Measurements from ENCODE around the gene ZNF554. TPM values are rescaled to one million over a fixed set of nuclear protein-coding genes. Genes with fewer than 3 reads are reported as not detected.

The ZNF554 gene
- polyA plus RNA-seq, 1 of the 3 experiments (the other 2 are of a cell fraction) = 1.7 TPM

GRCh38 chr19:2845107-2845506, 25.4 kb downstream of the ZNF554 start:
- ChIA-PET POLR2A (no interaction called here), CTCF (interaction anchor here (1.2 kb wide), 1 partner anchor 42 kb away, joined by 3 read pairs; no protein-coding TSS in a partner anchor)
- no peak for TF ChIP-seq USF2 (IDR thresholded peaks at IDR 0.05; ENCODE audit: borderline replicate concordance, low read depth, low read length)
- TF ChIP-seq JUND (IDR thresholded peaks at IDR 0.05) = no peak
- TF ChIP-seq RXRA (IDR thresholded peaks at IDR 0.05; ENCODE audit: borderline replicate concordance, low read depth) = no peak
- TF ChIP-seq FOXM1 (IDR thresholded peaks at IDR 0.05; ENCODE audit: low read depth) = no peak
- no peak for TF ChIP-seq RAD21 (IDR thresholded peaks at IDR 0.05; ENCODE audit: low read length)
- TF ChIP-seq ZBTB33 (IDR thresholded peaks at IDR 0.05; ENCODE audit: borderline replicate concordance, low read depth) = no peak
- TF ChIP-seq ELF1 (IDR thresholded peaks at IDR 0.05) = no peak
- TF ChIP-seq TAF1 (IDR thresholded peaks at IDR 0.05; ENCODE audit: borderline replicate concordance, low read depth, low read length) = no peak
- TF ChIP-seq, protein P1, sequence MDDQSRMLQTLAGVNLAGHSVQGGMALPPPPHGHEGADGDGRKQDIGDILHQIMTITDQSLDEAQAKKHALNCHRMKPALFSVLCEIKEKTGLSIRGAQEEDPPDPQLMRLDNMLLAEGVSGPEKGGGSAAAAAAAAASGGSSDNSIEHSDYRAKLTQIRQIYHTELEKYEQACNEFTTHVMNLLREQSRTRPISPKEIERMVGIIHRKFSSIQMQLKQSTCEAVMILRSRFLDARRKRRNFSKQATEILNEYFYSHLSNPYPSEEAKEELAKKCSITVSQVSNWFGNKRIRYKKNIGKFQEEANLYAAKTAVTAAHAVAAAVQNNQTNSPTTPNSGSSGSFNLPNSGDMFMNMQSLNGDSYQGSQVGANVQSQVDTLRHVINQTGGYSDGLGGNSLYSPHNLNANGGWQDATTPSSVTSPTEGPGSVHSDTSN (IDR thresholded peaks at IDR 0.05) = no peak
- no peak for TF ChIP-seq IRF3 (IDR thresholded peaks at IDR 0.05; ENCODE audit: low read depth, low read length)
- no peak for TF ChIP-seq GATA2 (CRISPR knock-in tag; IDR thresholded peaks at IDR 0.05)
- no peak for TF ChIP-seq YY1 (IDR thresholded peaks at IDR 0.05; ENCODE audit: low read depth)
- TF ChIP-seq CHD2 (IDR thresholded peaks at IDR 0.05; ENCODE audit: low read length, partially characterized antibody) = no peak
- no peak for TF ChIP-seq FOSL2 (IDR thresholded peaks at IDR 0.05; ENCODE audit: borderline replicate concordance, low read depth)
- no peak for TF ChIP-seq EZH2phosphoT487 (IDR thresholded peaks at IDR 0.05; ENCODE audit: borderline replicate concordance, low read depth)
- no peak for TF ChIP-seq RCOR1 (IDR thresholded peaks at IDR 0.05; ENCODE audit: low read length)
- no peak for TF ChIP-seq NRF1 (IDR thresholded peaks at IDR 0.05; ENCODE audit: low read depth, low read length)
- TF ChIP-seq TEAD4 (IDR thresholded peaks at IDR 0.05; ENCODE audit: borderline replicate concordance, insufficient read depth) = no peak
- Histone ChIP-seq H3K27ac (ENCODE audit: low read depth in 2 of 2, low read length in 1 of 2) (no peak overlapping the region), H2AFZ (ENCODE audit: low read depth) (no peak overlapping the region), H3K79me2 (ENCODE audit: insufficient read depth) (peaks cover 62% of the 10 kb centered on the region), H4K20me1 (ENCODE audit: insufficient read depth) (no peaks in the 10 kb centered on the region), H3F3A (replicated peaks; ENCODE audit: insufficient read depth) (peaks cover 5% of the 10 kb centered on the region), H3K9me3 (peaks cover 4% of the 10 kb centered on the region; the same call in 1 of the 2 replicates), H3K4me3 (ENCODE audit: low read depth in 2 of 2, low read length in 1 of 2) (no peak overlapping the region), H3K9ac (no peak overlapping the region), H3K4me1 (ENCODE audit: control insufficient read depth in 1 of 2, insufficient read depth in 2 of 2, low read depth in 1 of 2, low read length in 1 of 2) (peaks cover 0 to 5% of the 10 kb centered on the region in 2 experiments; a peak in 1 of 4 replicates), H3K27me3 (ENCODE audit: insufficient read depth) (no peaks in the 10 kb centered on the region), H3K36me3 (replicated peaks in 1 of 2; ENCODE audit: control insufficient read depth in 1 of 2, insufficient read depth in 2 of 2, low read length in 1 of 2) (peaks cover 0 to 12% of the 10 kb centered on the region in 2 experiments), H3K9me2 (no peaks in the 10 kb centered on the region), H3K4me2 (no peak overlapping the region)
- WGBS (ENCODE audit: low lambda C conversion rate) = 83% methylated on average over 2 of the region's 2 CpGs
- no peak for DNase-seq
